ENCODE data around the gene NET1.
"Not testable (repeated sequence)": the region's sequence is repeated elsewhere in the genome, so short reads cannot be mapped to it uniquely, and the experiment has no call there.

Gene NET1

GRCh38 chr10:5461914-5462840 is 49.8 kb downstream of the NET1 start:
- no peak for DNase-seq (ENCODE audit: extremely low read depth in 1 of 2, low read depth in 1 of 2)

GRCh38 chr10:5462841-5463293 is 50.5 kb downstream of the NET1 start:
- no peak for DNase-seq (ENCODE audit: extremely low read depth in 1 of 2, low read depth in 1 of 2)

GRCh38 chr10:5464546-5464945 is 52.2 kb downstream of the NET1 start:
- DNase-seq (ENCODE audit: extremely low read depth in 1 of 2, low read depth in 1 of 2), result no peak

GRCh38 chr10:5465976-5466450 is 53.7 kb downstream of the NET1 start:
- no peak for DNase-seq (ENCODE audit: extremely low read depth in 1 of 2, low read depth in 1 of 2)

- no peak for DNase-seq (ENCODE audit: extremely low read depth in 1 of 2, low read depth in 1 of 2)
These were observed 54.3 kb downstream of the NET1 start for GRCh38 chr10:5466451-5467206.

GRCh38 chr10:5467207-5467535 is 54.8 kb downstream of the NET1 start:
- DNase-seq (ENCODE audit: extremely low read depth in 1 of 2, low read depth in 1 of 2), result no peak

GRCh38 chr10:5467634-5468255 is 55.4 kb downstream of the NET1 start:
- no peak for DNase-seq (ENCODE audit: extremely low read depth in 1 of 2, low read depth in 1 of 2)

- no peak for DNase-seq (ENCODE audit: extremely low read depth in 1 of 2, low read depth in 1 of 2)
These were observed 56.1 kb downstream of the NET1 start for GRCh38 chr10:5468262-5469106.

- DNase-seq (ENCODE audit: extremely low read depth in 1 of 2, low read depth in 1 of 2), result no peak
These were observed 57.1 kb downstream of the NET1 start for GRCh38 chr10:5469353-5470061.

GRCh38 chr10:5470062-5470751 is 57.9 kb downstream of the NET1 start:
- no peak for DNase-seq (ENCODE audit: extremely low read depth in 1 of 2, low read depth in 1 of 2)

GRCh38 chr10:5474642-5475041 is 62.3 kb downstream of the NET1 start:
- not testable (repeated sequence) for DNase-seq (ENCODE audit: extremely low read depth in 1 of 2, low read depth in 1 of 2)

- DNase-seq (ENCODE audit: extremely low read depth in 1 of 2, low read depth in 1 of 2), result not testable (repeated sequence)
These were observed 62.7 kb downstream of the NET1 start for GRCh38 chr10:5475088-5475487.

GRCh38 chr10:5475974-5476807 is 63.8 kb downstream of the NET1 start:
- DNase-seq (ENCODE audit: extremely low read depth in 1 of 2, low read depth in 1 of 2), result not testable (repeated sequence)

GRCh38 chr10:5476918-5477525 is 64.7 kb downstream of the NET1 start:
- DNase-seq (ENCODE audit: extremely low read depth in 1 of 2, low read depth in 1 of 2), result no peak

- DNase-seq (ENCODE audit: extremely low read depth in 1 of 2, low read depth in 1 of 2), result no peak
These were observed 65.8 kb downstream of the NET1 start for GRCh38 chr10:5477948-5478693.

- no peak for DNase-seq (ENCODE audit: extremely low read depth in 1 of 2, low read depth in 1 of 2)
These were observed 66.4 kb downstream of the NET1 start for GRCh38 chr10:5478694-5479305.
